GM21367 (cell line): ENCODE results near the gene WNT7B.

Experiments
- ATAC-seq: cut with Tn5 transposase; IDR thresholded peaks from one replicate; pipeline ENCODE4 v1.9.1; 2021; ENCODE audit not compliant: unreplicated experiment

The WNT7B gene

GRCh38 chr22:45933506-45934167 is 43.3 kb downstream of the WNT7B start:
- no peak for ATAC-seq

DNA sequence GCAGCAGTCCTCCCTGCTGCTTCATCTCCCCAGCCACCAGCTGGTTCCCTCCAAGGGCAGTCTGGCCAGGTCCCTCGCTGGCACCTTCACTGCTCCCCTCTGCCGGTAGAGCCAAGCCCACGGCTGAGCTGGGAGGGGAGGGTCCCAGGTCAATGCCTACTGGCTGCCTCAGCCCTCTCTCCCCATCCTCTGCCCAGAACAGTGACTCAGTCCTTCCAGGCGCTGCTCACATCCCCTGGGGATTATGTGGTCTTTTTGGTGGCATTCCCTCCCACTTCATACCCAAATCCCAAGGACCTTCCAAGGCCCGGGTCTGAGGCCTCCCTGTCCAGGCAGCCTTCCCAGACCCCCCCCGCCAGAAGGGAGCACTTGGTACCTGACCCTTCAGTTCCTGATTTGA is 44.9 kb downstream of the WNT7B start:
- no peak for ATAC-seq

- no peak for ATAC-seq
These were observed 45.9 kb downstream of the WNT7B start for GRCh38 chr22:45931042-45931441.

- ATAC-seq = no peak
These were observed 46.6 kb downstream of the WNT7B start for GRCh38 chr22:45930324-45930723.

DNA sequence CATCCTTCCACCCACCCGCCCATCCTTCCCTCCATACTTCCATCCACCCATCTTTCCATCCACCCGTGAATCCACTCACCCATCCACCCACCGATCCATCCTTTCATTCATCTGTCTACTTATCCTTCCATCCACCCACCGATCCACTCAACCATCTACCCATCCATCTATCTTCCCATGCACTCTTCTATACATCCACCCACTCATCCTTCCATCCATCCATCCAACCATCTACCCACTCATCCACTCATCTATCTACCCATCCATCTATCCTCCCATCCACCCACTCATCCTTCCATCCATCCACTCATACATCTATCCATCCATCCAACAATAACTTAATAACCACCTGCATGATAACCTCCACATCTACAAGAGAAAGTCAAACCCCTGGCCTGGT is 47.3 kb downstream of the WNT7B start:
- ATAC-seq = no peak

GRCh38 chr22:45928726-45929368 is 48.1 kb downstream of the WNT7B start:
- no peak for ATAC-seq

DNA sequence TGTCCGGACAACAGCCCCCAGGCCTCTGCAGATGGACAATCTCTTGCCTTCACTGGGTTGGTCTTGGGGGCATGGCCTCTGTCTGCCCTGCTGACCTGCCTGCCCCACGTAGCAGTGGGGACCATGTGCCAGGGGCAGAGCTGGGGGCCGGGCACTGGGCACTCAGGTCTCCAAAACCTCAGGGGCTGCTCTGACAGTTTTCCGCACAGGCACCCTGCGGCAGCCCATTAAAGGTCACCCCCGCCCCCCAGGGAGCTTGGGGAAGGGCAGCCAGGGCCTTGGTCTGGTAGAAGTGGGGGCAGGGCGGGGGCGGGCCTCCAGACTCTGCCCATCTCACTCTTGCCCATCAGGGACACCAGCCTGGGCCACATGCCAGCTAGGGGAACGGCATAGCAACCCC is 49.9 kb downstream of the WNT7B start:
- ATAC-seq = no peak

DNA sequence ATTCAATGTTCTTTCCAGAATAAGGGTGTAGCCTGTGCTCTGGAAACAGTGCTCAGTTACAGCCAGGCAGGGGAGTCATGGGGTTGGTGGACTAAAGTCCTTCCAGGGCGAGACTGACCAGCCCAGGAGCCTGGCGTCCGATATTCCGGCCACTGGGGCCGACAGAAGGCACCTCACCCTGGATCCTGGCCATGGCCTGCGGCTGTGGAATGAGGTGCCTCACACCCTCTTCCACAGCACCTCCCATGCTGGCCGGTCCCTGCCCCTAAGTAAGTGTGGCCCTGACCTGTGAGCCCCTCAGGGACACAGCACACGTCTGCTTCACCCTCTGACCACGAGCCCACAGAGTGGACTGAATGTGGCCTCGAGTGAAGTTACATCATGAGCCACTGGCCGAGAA is 50.5 kb downstream of the WNT7B start:
- no peak for ATAC-seq

DNA sequence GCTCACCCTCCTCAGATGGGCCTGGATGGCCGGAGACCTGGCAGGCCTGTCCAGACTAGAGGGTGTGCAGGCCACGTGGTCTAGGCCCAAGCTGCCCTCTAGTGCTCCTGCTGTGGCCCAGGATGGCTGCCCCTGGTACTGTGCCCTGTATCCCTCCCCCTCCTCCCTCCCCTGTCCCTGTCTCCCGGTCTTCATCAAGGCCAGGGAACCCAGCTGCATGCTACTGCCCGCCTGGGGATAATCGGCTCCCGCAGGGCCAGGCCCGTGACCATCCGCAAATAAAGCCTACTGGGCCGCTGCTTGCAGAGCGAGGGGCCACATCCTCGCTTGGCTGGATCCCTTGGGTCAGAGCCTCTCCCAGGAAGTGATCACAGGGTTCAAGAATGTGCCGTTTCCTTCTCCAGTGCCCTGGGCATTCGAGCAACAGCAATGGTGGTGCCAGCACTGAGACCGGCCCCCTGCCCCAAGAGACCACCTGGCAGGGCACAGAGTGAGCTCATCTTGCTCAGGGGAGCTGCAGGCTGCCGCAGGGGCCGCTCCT is 51.1 kb downstream of the WNT7B start:
- no peak for ATAC-seq

DNA sequence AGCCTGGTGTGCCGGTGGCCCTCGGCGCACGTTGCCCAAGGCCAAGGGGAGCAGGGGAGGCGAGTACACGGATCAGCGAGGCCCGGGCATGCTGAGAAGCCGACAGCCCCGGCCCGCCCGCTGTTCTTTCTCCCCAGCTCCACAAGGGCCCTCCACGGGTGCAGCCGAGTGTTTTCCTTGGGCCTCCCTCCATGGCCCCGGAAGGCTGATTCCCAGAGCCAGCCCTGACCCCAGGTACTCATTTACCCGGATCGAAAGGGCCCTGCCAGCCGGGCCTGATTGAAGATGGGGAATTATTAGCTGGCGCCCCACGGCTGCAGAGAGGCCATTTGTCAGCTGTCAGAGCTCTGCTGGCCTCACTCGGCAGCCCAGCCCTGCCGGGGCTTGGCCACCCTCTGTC is 53.1 kb downstream of the WNT7B start:
- ATAC-seq = no peak

DNA sequence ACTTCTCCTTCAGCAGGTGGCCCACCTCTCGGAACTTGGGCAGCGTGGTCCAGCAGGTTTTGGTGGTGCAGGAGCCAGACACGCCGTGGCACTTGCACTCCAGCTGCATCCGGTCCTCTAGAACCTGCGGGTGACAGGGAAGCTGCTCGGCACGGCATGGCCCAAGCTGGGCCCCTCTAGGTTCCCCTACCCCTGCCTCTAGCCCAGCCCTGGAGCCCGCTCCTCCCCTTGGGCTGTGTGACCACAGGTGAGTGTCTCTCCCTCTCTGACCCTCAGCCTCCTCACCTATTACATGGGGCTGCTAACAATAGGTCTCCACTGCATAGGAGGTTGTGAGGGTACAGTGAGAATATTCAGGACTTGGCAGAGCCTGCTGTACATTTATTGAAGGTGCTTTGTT is 53.8 kb downstream of the WNT7B start:
- no peak for ATAC-seq

DNA sequence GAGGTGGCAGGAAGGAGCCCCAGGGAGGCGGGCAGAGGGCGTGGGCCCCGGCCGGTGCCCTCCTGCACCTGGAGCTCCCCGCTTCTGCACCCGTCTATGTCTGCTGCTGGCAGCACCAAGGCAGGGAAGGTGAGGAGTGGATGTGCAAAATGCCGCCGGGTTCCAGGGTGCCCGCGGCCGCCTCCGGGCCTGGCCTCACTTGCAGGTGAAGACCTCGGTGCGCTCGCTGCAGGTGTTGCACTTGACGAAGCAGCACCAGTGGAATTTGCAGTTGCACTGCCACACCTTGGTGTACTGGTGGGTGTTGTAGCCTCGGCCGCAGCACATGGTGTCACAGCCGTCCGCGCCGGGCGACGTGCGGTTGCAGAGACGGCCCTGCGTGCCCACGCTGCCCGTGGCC is 54.3 kb downstream of the WNT7B start:
- no peak for ATAC-seq

DNA sequence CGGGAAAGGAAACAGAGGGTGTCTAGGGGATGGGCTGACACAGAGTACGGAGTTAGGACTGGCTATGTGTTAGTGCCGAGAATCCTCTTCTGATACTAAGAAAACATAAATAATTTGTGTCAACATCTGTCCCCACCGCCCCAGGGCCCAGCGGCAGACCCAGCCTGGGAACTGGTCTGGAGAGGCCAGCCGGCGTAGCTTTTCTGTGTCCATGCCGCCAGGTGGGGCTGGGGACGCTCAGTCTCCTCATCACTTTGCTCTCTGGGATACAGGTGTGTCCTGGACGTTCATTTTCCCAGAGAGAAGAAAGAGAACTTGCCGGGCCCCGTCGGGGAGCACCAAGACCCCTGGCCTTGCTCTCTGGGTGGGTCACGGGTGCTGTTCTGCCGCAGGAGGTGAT is 54.7 kb downstream of the WNT7B start:
- no peak for ATAC-seq

GRCh38 chr22:45919504-45920286 is 57.3 kb downstream of the WNT7B start:
- ATAC-seq = no peak

DNA sequence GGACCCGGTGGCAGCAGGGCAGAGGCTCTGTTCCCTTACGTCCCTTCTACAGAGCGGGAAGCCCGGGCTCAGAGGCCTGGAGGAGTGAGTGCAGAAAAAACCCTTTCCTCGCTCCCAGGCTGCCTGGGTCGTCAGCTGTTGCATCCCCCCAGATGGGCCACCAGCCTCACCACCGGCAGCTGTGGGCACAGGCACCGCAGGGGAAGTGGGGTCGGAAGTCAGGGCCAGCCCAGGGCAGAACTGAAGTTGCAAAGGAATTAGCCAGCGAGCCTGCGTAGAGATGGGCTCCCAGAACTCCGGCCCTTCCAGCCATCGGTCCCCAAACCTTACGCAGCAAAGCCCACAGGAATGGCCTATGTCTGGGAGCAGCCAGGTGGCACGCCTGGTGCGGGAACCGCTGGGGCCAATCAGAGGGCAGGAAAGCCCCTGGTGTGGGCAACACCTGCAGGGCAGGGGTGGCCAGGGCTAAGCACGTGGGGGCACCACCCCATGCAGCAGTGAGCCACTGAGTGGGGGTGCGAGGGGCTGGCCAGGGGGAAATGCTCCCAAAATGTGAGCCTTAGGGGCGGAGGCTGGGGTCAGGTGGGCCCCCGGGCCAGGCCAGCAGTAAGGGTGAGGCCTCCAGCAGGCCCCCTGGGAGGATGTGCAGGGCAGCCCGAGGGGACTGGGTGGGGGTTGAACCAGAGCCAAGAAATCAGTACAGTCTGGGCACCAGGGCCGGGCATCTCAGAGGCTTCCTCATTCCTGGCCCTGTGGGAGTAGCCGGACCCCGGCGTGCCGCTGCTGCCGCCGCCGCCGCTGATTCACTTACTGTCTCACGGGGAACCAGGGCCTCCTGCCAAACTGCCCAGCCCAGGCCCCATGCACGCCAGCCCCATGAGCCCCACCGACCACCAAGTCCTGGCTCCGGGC is 58.2 kb downstream of the WNT7B start:
- no peak for ATAC-seq

- no peak for ATAC-seq
These were observed 59.1 kb downstream of the WNT7B start for GRCh38 chr22:45917700-45918458.

DNA sequence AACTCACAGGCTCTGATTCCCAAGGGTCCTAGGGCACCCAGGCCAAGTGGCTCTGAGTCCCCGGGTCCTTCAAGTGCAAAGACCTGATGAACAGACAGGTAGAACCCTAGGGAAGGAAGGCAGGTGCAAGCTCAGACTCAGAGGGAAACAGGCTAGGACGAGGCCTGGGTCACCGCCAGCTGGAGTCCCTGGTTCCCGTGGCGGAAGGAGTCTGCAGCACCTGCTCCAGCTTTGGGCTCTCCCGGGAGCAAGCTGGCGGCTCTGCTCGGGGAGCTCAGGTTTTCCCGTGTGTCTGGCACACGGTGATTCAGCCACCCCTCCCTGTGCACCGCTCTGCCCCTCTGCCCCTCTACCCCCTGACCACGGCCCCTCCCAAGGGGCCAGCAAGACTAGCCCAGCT is 59.8 kb downstream of the WNT7B start:
- ATAC-seq = no peak

- ATAC-seq = no peak
These were observed 60.4 kb downstream of the WNT7B start for GRCh38 chr22:45916515-45916914.

DNA sequence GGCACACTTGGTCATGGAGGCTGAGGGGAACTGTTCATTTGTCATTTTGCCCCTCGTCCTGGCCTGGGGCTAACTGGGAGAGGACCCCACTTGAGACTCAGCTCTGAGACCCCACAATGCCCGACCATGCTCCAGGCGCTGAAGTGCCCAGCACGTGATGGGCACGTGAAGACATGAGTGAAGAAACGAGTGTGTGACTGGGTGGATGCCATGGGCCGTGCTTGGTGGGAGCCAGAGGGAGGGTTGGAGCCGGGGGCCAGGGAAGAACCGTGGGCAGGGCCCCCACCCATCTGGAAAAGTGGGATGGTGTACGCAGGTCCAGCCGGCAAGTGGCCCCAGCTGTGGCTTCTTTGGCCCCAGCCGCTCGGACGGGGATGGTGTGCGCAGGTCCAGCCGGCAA is 61.1 kb downstream of the WNT7B start:
- no peak for ATAC-seq

GRCh38 chr22:45915151-45915550 is 61.8 kb downstream of the WNT7B start:
- no peak for ATAC-seq
